Endothelial cell of umbilical vein (primary cell): ENCODE measurements around the gene MCU. TPM values are rescaled to one million over a fixed set of nuclear protein-coding genes. Genes with fewer than 3 reads are reported as not detected.

ENCODE experiments used
- BruUV-seq: library from RNA; stranded (reverse); fragments of 400-500 nt; replicated peaks from 2 replicates; lab custom pipeline; 2021; lab: Mats Ljungman, UMichigan
- CTCF ChIA-PET: fragments of 300-600, 350-600 bp; sonication (Branson Sonifier 250); formaldehyde crosslinking; loops from one replicate; lab custom pipeline; 2021; ENCODE audit warnings: antibody characterized with exemption, inconsistent platforms; lab: Charles Lee
- POLR2A ChIA-PET: fragments of 300-600, 350-600 bp; sonication (Branson Sonifier 250); formaldehyde crosslinking; loops from one replicate; lab custom pipeline; 2021; ENCODE audit warnings: antibody characterized with exemption, inconsistent platforms; lab: Charles Lee
- DNase-seq: peaks from one replicate; pipeline ENCODE4 v3.0.0-alpha.2; 2011; ENCODE audit warnings: low read depth, low spot score
- FAIRE-seq: peaks from 2 replicates; lab custom pipeline; 2011; peaks lifted over from hg19 to GRCh38; lab: Jason Lieb, UNC
- H2AFZ ChIP-seq: 2 replicates; pipeline ENCODE4 v1.6.0; 2012; ENCODE audit warnings: low read depth, low read length, control low read depth, inconsistent platforms
- H3K27ac ChIP-seq: 2 replicates; pipeline ENCODE4 v1.5.1; 2011; ENCODE audit warnings: low read depth, mild to moderate bottlenecking, control low read depth, low read length, moderate library complexity; ENCODE audit not compliant: insufficient read depth
- H3K27me3 ChIP-seq, 2 experiments: 2 replicates each; pipeline versions ENCODE4 v1.6.0 to v1.6.1; 2011; ENCODE audit warnings: low read length in 2 of 2, mixed read lengths in 1 of 2; ENCODE audit not compliant: control insufficient read depth in 2 of 2, insufficient read depth in 2 of 2
- H3K36me3 ChIP-seq, 2 experiments: 2 replicates in 1 of 2; 3 replicates in 1 of 2; pipeline ENCODE4 v1.5.1; 2011; ENCODE audit warnings: low read length in 2 of 2, mild to moderate bottlenecking in 1 of 2, moderate library complexity in 1 of 2; ENCODE audit not compliant: control insufficient read depth in 2 of 2, insufficient read depth in 2 of 2; ENCODE audit errors: extremely low read depth in 1 of 2
- H3K4me1 ChIP-seq: 3 replicates; pipeline ENCODE4 v1.5.1; 2011; ENCODE audit warnings: mild to moderate bottlenecking, low read length; ENCODE audit not compliant: control insufficient read depth, insufficient read depth; ENCODE audit errors: extremely low read depth
- H3K4me2 ChIP-seq: 2 replicates; pipeline ENCODE4 v1.6.1; 2011; ENCODE audit warnings: low read length, control low read depth, mixed read lengths; ENCODE audit not compliant: insufficient read depth
- H3K4me3 ChIP-seq, 3 experiments: fragments of 200-600 bp in 1 of 3; sonication (generic), shearing (Covaris generic) in 1 of 3; replicated peaks in 1 of 3; 2 replicates each; pipeline ENCODE4 v1.5.1; 2011 to 2016; ENCODE audit warnings: control low read depth in 3 of 3, low read length in 3 of 3, mild to moderate bottlenecking in 2 of 3, inconsistent platforms in 1 of 3, low read depth in 1 of 3, moderate library complexity in 1 of 3; ENCODE audit not compliant: insufficient read depth in 1 of 3
- H3K79me2 ChIP-seq: 2 replicates; pipeline ENCODE4 v1.6.0; 2012; ENCODE audit warnings: low read length, inconsistent platforms; ENCODE audit not compliant: control insufficient read depth, insufficient read depth
- H3K9ac ChIP-seq: replicated peaks from 2 replicates; pipeline ENCODE3; 2011; ENCODE audit warnings: low read length, control low read depth; ENCODE audit not compliant: insufficient read depth; ENCODE audit errors: extremely low read depth
- H3K9me1 ChIP-seq: replicated peaks from 3 replicates; pipeline ENCODE4 v1.6.0; 2011; ENCODE audit warnings: mild to moderate bottlenecking, low read length; ENCODE audit not compliant: control insufficient read depth, insufficient read depth; ENCODE audit errors: extremely low read depth
- H3K9me3 ChIP-seq: replicated peaks from 2 replicates; pipeline ENCODE4 v1.5.1; 2012; ENCODE audit warnings: low read length, inconsistent platforms; ENCODE audit not compliant: control insufficient read depth, insufficient read depth
- H4K20me1 ChIP-seq: replicated peaks from 2 replicates; pipeline ENCODE3; 2011; ENCODE audit warnings: mild to moderate bottlenecking, low read length; ENCODE audit not compliant: control insufficient read depth, insufficient read depth; ENCODE audit errors: extremely low read depth
- CTCF ChIP-seq, 2 donors: IDR thresholded peaks; 1 replicate in 1 of 2; 2 replicates in 1 of 2; pipeline ENCODE4 v1.5.1; 2011; ENCODE audit warnings: low read length in 2 of 2, mild to moderate bottlenecking in 2 of 2, moderate library complexity in 2 of 2, control low read depth in 1 of 2, inconsistent platforms in 1 of 2, low read depth in 1 of 2; ENCODE audit not compliant: insufficient read depth in 1 of 2; ENCODE audit errors: extremely low read depth in 1 of 2
- EZH2 ChIP-seq: IDR thresholded peaks from 2 replicates; pipeline ENCODE4 v1.6.1; 2012; ENCODE audit warnings: borderline replicate concordance, low read depth, mild to moderate bottlenecking, moderate library complexity, low read length, inconsistent platforms; ENCODE audit not compliant: severe bottlenecking
- FOS ChIP-seq: IDR thresholded peaks from 2 replicates; pipeline ENCODE4 v1.6.1; 2011; ENCODE audit warnings: mild to moderate bottlenecking, low read length, moderate library complexity, borderline replicate concordance; ENCODE audit not compliant: insufficient read depth
- GATA2 ChIP-seq: IDR thresholded peaks from 2 replicates; pipeline ENCODE4 v1.7.0; 2011; ENCODE audit warnings: low read depth, mild to moderate bottlenecking, moderate library complexity, mixed read lengths, low read length; ENCODE audit not compliant: insufficient read length, insufficient read depth
- JUN ChIP-seq: IDR thresholded peaks from 2 replicates; pipeline ENCODE4 v1.6.1; 2011; ENCODE audit warnings: borderline replicate concordance, low read depth; ENCODE audit not compliant: insufficient read length, insufficient read depth
- MYC ChIP-seq: IDR thresholded peaks from one replicate; pipeline ENCODE4 v1.6.1; 2011; ENCODE audit warnings: mild to moderate bottlenecking, low read depth, low read length
- POLR2A ChIP-seq: IDR thresholded peaks from 2 replicates; pipeline ENCODE4 v1.6.1; 2012; ENCODE audit warnings: low read depth, mild to moderate bottlenecking, control low read depth, low read length
- POLR2AphosphoS5 ChIP-seq: IDR thresholded peaks from 2 replicates; pipeline ENCODE4 v1.6.1; 2012; ENCODE audit warnings: low read depth, mild to moderate bottlenecking, control low read depth, low read length, moderate library complexity; ENCODE audit not compliant: insufficient read depth
- dilution Hi-C: fragments of 300-500 bp; cut with MboI; formaldehyde crosslinking; loops from one replicate; pipeline ENCODE4 v1.15.0; 2019; ENCODE audit warnings: low sequenced_read_pairs; ENCODE audit not compliant: extremely low pct_ligation_motif_present
- intact Hi-C: fragments of 100-400 bp; cut with micrococcal nuclease; formaldehyde crosslinking; loops from one replicate; pipeline ENCODE4 v1.10.0; 2022
- polyA plus RNA-seq, 4 experiments: library from polyadenylated mRNA; depleted of rRNA in 3 of 4; stranded (reverse) in 3 of 4; unstranded in 1 of 4; fragments of >200 nt; gene quantifications; 2 replicates each; pipeline versions ENCODE4 v1.2.1 to v1.2.3, GENCODE V29; 2011 to 2012; ENCODE audit warnings: missing spikeins in 1 of 4
- total RNA-seq: library from RNA; stranded (reverse); gene quantifications from 2 replicates; pipeline ENCODE4 v1.2.3, GENCODE V29; 2021
- TF ChIP-seq, protein P1 (sequence below): IDR thresholded peaks from 2 replicates; pipeline ENCODE4 v1.6.1; 2011; ENCODE audit not compliant: insufficient read depth, insufficient read length

MCU gene
- total and polyA plus RNA-seq, 2 donors (not counting 3 experiments of a cell fraction or from before 2014, with no cell fraction given), result 25.2 to 37.2 TPM

GRCh38 chr10:72822342-72822986, 130.5 kb downstream of the MCU start:
- Histone ChIP-seq H4K20me1 (no peaks in the 10 kb centered on the region), H3K4me2 (no peak overlapping the region), H3K4me1 (no peaks in the 10 kb centered on the region), H3K9ac (no peak overlapping the region), H2AFZ (no peak overlapping the region), H3K9me3 (no peaks in the 10 kb centered on the region), H3K36me3 (no peaks in the 10 kb centered on the region), H3K79me2 (no peaks in the 10 kb centered on the region), H3K4me3 (no peak overlapping the region), H3K27ac (no peak overlapping the region), H3K9me1 (no peaks in the 10 kb centered on the region), H3K27me3 (no peaks in the 10 kb centered on the region)
- no TSS peak for BruUV-seq
- FAIRE-seq (no peak), DNase-seq (no peak)
- no peak for TF ChIP-seq MYC
- TF ChIP-seq FOS, result no peak
- no peak for TF ChIP-seq POLR2AphosphoS5
- TF ChIP-seq GATA2, result no peak
- TF ChIP-seq EZH2, result no peak
- TF ChIP-seq POLR2A, result no peak
- TF ChIP-seq, protein P1, sequence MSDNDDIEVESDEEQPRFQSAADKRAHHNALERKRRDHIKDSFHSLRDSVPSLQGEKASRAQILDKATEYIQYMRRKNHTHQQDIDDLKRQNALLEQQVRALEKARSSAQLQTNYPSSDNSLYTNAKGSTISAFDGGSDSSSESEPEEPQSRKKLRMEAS, result no peak
- TF ChIP-seq JUN, result no peak
- TF ChIP-seq CTCF (IDR thresholded peaks at IDR 0.05; ENCODE audit: extremely low read depth in 1 of 2, insufficient read depth in 1 of 2, low read depth in 1 of 2, low read length in 2 of 2), result no peak
- ChIA-PET CTCF (no interaction called here), POLR2A (no interaction called here)
- intact Hi-C loops, result no loop called here
- dilution Hi-C loops, result no loop called here
